Stimulated activated CD4-positive, alpha-beta T cell treated with anti-CD3 and anti-CD28 coated beads, Interleukin-1b, Interleukin-23, amount 100 ng/mL, for 24 hours (primary cell): ENCODE results near the gene ZNF611.
"Not testable (repeated sequence)": the region's sequence is repeated elsewhere in the genome, so short reads cannot be mapped to it uniquely, and the experiment has no call there.

ENCODE experiments used
- DNase-seq, 4 experiments: peaks; one replicate each; pipeline ENCODE4 v3.0.0-alpha.2; 2020; ENCODE audit warnings: low read depth in 4 of 4, low spot score in 1 of 4

The ZNF611 gene

GRCh38 chr19:52720541-52720940 is 14.3 kb downstream of the ZNF611 start:
- not testable (repeated sequence) for DNase-seq

DNA sequence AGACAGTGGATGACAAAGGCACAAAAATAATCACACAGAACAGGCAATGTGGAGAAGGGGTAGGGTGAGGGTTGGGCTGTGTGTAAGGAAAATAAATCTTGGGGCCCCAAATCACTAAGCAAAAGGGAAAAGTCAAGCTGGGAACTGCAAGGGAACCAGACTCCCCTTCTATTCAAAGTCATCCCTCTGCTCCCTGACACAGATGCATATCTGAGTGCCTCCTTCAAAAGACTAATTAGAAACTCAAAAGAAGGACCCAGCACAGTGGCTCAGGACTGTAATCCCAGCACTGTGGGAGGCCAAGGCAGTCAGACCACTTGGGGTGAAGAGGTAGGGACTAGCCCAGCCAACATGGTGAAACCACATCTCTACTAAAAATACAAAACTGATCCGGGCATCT is 18.3 kb downstream of the ZNF611 start:
- DNase-seq, result no peak

DNA sequence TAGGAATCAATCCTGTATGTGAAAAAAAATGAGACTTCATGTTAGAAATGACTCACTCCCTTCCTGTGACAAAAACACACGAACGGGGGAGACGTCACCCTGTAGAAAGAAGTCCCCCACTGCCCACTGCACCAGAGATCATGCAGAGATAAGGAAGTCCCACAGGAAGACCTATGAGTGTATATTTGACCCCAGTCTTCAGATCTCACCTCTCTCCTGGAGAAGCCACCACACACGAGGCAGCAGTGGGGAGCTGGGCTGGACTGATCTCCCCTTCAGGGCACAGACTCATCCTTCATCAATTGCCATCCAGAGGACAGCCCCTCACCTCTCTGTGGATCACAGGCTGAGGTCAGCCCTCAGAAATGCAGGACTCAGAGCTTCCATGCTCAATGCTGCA is 18.9 kb downstream of the ZNF611 start:
- DNase-seq, result not testable (repeated sequence)

GRCh38 chr19:52715330-52715729 is 19.5 kb downstream of the ZNF611 start:
- not testable (repeated sequence) for DNase-seq

DNA sequence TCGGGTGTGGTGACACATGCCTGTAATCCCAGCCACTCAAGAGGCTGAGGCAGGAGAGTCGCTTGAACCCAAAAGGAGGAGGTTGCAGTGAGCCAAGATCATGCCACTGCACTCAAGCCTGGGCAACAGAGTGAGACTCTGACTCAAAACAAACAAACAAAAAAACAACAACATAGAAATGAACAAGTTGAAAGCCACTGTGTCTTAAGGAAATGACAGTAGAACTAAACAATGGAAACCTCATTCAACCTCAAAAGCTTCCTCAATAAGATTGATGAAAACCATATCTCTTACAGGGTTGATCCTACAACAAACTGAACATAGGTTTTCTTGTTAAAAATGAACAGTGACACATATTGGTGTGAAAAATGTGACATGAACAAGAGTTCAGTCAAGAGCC is 21.8 kb downstream of the ZNF611 start:
- DNase-seq, result not testable (repeated sequence)

GRCh38 chr19:52711661-52712060 is 23.2 kb downstream of the ZNF611 start:
- DNase-seq, result not testable (repeated sequence)

GRCh38 chr19:52710538-52710937 is 24.3 kb downstream of the ZNF611 start:
- DNase-seq, result no peak

GRCh38 chr19:52705615-52706014 is 29.2 kb downstream of the ZNF611 start:
- DNase-seq, result not testable (repeated sequence)

DNA sequence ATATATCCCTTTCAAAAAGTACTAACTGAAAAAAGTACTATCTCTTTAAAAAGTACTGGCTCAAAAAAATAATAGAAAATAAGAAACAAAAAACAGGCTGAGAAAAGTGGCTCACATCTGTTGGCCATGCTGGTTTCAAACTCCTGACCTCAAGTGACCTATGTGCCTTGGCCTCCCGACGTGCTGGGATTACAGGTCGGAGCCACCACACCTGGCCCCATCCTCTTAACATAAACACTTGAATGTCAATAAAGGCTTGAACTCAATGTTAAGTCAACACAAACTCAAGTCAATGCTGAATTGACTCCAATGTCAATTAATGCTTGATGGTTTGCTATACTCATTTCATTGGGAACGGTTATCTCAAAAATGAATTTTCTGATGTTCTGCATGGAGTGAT is 30.9 kb downstream of the ZNF611 start:
- DNase-seq, result no peak

- DNase-seq, result no peak
Measured at GRCh38 chr19:52700673-52701072, 34.2 kb downstream of the ZNF611 start.

DNA sequence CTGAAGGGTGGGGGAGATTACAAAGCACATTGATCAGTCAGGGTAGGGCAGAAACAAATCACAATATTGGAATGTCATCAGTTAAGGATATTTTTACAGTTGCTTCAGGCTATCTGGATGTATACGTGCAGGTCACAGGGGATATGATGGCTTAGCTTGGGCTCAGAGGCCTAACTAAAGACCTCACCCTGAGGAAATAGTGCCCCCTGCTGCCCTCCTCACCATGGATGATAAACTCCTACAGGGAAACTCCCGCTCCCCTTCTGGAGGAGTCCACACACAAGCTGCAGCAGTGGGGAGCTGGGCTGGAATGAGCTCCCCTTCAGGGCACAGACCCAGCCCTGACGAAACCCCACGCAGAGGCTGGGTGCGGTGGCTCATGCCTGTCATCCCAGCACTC is 35.3 kb downstream of the ZNF611 start:
- not testable (repeated sequence) for DNase-seq

GRCh38 chr19:52695996-52696395 is 38.8 kb downstream of the ZNF611 start:
- DNase-seq, result no peak

GRCh38 chr19:52694921-52695320 is 39.9 kb downstream of the ZNF611 start:
- DNase-seq, result no peak

- not testable (repeated sequence) for DNase-seq
Measured at GRCh38 chr19:52694281-52694680, 40.6 kb downstream of the ZNF611 start.

DNA sequence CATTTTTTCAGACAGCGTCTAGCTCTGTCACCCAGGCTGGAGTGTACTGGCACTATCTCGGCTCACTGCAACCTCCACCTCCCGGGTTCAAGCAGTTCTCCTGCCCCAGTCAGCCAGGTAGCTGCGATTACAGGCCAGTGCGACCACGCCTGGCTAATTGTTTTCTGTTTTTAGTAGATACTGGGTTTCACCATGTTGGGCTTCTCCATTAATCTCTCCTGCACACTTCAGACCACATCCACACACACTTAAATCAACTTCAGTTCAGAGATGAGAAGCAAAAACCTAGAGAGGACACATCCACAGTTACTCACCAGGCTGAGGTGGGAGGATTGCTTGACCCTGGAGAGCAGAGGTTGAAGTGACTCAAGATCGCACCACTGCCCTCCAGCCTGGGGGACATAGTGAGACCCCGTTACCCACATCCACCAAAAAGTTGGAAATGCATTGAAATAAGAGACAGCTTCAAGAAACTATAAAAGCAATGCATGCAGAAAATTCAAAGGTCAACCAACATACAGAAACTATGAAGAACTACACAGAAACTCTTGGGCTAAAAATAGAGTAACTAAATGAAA is 42.3 kb downstream of the ZNF611 start:
- DNase-seq, result no peak

GRCh38 chr19:52691737-52692136 is 43.1 kb downstream of the ZNF611 start:
- DNase-seq, result no peak

DNA sequence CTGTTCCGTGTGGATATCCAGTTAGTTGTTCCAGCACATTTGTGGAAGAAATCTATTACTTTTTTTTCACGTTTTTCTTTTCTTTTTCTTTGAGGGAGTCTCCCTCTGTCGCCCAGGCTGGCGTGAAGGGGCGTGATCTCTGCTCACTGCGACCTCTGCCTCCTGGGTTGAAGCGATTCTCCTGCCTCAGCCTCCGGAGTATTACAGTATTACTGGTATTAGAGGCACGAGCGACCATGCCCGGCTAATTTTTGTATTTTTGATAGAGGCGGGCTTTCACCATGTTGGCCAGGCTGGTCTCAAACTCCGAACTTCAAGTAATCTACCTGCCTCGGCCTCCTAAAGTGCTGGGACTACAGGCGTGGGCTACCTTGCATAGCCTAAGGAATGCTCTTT is 43.6 kb downstream of the ZNF611 start:
- no peak for DNase-seq

GRCh38 chr19:52690369-52691214 is 44.3 kb downstream of the ZNF611 start:
- DNase-seq, result peak; percentile 73 to 88 (median 84)

- peak; percentile 0 to 14 (median 8) for DNase-seq
Measured at GRCh38 chr19:52689843-52690368, 44.9 kb downstream of the ZNF611 start.

GRCh38 chr19:52688925-52689796 is 45.7 kb downstream of the ZNF611 start:
- DNase-seq, result not testable (repeated sequence)

- no peak for DNase-seq
Measured at GRCh38 chr19:52688335-52688734, 46.5 kb downstream of the ZNF611 start.
